ENCODE data around the gene TMTC1. TPM values are rescaled to one million over a fixed set of nuclear protein-coding genes. Genes with fewer than 3 reads are reported as not detected.

TMTC1 gene
- total RNA-seq, 1 donor from 2014 or later, result 12.9 TPM

DNA sequence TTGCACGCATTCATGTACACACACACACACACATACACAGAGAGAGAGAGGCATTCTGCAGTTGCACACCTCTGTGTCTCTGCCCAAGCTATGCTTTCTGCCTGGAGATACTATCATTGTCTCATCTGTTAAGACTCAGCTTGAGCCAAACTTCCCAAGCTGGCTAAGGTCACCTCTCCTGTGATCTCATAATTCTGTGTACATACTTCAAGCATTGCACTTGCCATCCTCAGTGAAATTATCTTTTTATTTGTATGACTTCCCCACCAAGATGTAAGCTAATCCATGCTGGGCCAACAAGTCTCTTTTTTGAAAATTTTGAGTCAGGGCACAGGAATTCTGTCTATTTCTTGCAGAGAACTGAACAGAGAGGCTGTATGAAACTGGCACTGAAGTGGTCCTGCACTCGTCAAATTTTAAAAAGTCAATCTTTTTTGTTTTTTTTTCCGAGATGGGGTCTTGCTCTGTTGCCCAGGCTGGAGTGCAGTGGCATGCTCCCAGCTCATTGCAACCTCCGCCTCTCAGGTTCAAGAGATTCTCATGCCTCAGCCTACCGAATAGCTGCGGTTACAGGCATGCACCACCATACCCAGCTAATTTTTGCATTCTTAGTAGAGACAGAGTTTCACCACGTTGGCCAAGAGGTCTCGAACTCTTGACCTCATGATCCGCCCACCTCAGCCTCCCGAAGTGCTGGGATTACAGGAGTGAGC, 44.3 kb downstream of the TMTC1 start:
- DNase-seq, result no peak

DNA sequence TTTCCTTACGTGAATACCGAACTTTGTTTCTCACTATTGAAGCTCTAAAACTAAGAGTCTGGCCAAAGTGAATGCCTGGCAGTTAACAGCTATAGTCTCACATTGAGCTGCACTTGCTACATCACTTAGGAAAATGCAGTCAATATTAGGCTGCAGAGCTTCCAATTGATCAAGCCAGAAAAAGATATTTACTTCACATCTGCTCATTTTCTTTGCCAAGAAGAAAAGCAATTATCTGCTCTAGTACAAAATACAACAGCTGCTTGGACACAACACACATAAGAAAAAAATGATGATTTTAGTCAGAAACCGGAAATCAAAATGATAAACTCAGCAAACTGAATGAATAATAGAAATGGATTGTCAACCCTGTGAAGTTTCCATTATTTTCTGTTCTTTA, 45.4 kb downstream of the TMTC1 start:
- no peak for DNase-seq

DNA sequence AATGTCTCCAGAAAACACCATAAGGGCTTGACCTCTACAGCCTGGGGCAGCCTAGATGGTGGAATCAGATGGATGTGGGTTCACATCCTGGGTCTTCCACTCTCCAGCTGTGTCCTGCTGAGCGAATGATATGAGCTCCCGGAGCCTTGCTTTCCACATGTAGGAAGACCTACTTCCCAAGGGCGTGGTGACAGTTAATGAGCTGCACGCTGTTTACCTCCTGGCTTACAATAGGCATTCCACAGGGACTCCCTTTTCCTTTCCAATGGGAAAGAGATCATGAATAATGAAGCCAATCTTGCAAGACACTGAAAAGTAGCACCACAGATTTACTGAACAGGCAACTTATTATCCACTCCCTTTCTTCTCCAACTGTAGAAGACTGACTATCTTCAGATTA, 46.1 kb downstream of the TMTC1 start:
- no peak for DNase-seq

DNA sequence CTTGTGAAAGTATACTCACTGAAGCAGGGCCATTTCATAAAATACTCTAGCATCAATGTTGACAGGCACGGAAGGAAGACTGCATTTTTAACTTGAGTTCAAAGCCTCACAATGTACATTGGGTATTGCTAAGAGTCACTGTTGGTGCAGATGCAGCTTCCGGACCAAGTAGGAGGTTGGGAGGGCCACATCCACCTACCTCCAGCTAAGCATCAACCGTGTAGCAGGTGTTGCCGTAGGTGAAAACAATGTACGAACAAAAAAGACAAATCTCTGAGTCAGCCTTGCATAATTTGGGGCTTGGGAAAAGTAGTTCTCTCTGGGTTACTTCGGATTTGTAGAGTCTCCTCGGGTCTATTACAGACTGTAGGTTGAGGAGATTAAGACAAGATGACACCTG, 48.1 kb downstream of the TMTC1 start:
- DNase-seq, result no peak

DNA sequence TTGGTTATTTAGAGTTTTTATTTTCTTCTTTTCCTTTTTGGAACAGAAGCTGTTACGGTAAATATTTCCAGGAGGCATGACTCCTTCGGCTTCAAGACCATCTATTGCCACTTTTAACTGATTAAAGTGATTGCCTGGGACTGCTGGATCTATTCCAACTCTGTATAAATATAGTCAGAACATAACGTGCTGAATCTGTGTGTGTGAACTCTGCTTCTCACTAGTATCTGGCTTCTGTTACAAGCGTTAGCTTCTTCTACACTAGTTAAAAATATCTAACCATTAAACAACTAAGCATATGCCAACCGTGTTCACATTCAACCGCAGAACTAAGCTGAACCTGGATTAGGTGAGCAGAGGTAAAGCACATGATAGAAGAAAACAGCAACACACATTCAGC, 49.0 kb downstream of the TMTC1 start:
- no peak for DNase-seq

DNA sequence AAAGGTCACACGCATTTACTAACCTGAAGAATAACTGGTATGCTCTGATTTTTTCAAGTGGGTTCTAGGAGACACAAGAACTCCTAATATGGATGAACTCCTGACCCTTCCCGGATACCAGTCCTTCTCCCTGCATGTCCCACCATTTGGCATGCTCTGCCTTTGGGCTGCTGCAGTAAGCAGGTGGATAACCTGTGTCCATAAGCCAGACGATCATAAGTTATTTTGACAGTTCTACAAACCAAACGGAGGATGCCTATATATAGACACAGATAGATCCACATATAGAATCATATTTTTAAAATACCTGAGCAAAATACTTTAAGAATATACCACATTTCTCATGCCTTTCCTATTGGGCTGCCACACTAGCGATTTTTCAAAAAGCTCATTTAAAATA, 49.4 kb downstream of the TMTC1 start:
- DNase-seq, result no peak

DNA sequence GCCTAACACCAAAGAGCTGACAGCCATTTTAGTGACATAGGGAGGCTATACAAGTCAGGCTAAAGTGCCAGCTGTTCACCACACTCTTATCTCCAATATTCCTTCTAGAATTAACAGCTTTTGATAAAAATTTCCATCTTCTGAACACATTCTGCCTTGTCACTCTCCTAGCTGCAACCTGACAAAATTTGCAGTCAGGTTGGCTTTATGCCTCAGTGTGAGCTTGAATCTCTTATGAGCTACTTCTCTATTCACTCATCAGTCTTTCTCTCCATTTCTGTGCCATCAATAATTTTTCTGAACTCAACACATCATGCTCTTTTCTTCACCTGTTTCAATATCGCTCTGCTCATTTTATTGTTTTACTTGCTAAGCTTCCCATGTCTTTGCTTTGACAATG, 50.2 kb downstream of the TMTC1 start:
- DNase-seq, result no peak

DNA sequence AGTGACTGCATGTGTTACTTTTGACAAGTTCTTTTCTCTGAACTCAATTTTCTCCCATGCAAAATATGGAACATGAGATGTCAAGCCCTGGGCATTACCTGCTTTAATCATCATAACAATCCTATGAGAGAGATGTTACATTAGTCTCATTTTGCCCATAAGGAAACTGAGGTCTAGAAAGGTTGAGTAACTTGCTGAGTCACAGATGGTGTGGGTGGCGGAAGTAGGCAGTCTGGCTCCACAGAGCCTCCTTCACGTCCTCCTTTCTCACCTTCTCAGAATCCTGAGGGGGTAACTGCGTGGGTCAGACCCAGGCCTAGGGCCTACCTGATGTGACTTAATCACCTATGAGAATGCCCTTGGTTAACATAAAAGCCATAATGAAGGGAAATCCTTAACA, 50.7 kb downstream of the TMTC1 start:
- peak; percentile 19 for DNase-seq

DNA sequence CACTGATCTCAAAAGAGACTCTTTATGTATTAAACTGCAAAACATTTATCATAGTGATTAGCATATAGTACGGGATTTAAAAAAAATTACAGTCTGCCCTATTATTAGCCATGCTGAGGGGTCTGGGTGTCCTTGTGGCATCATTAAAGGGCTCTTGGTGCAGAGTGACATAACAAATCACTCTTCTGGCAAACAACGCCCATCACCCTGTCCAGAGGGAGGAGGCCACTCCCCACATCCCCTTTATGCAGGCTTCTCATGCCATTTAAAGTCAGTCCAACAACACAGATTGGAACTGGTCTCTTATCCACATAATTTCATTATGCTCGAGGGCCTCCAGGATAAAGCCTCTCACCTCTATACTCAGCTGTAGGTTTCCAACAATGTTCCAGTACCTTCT, 51.1 kb downstream of the TMTC1 start:
- no peak for DNase-seq

DNA sequence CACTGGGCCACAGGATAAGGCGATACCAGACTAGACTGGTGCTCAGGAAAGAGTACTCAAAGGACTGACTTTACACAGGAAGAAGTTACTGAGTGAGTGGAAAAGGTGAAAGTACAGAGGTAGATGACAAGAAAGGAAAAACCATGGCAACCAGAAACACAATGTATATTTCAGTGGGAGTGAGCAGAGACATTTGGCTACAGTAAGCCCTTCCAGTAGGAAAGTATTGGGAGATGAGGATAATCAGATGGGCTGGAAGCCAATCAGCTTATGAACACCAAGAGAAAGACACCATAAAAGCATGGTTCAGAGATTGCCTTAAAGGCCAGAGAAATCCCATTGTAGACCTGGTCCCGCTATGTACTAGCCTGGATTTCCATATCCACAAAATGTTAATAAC, 51.6 kb downstream of the TMTC1 start:
- DNase-seq, result peak; percentile 66

DNA sequence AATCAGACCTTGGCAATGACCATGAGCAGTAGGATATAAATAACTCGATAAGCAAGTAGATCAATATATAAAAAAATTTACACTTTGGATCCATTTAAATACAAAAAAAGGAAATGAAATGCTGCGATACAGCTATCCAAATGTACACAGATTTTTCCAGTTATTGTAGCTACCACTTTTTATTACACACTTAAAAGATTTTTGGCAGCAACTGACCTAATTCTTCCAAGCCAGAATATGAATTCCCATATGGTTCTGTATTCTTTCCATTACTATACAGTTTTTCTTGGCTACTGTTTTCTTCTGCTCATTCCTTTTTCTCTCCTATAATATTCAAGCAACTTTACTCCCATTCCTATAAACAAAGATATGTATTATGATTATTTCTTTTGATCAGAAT, 52.2 kb downstream of the TMTC1 start:
- DNase-seq, result no peak

DNA sequence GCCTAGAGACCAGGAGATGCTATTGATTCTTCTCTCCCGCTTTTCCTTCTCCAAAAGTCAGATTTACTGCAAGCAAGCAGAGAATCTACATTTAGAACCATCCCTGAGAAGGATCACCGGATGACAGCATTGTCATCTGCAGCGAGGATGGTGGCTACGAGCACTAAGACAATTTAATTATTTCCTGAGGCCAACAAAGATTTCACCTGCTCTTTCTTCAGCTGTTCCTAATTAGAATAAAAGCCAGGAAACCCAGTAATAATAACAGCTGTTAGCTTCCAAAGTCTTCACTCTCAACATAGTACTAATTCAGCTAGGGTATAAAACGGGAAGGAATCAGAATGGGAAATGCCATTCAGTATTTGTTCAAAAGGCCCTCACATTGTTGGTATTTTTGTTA, 53.3 kb downstream of the TMTC1 start:
- DNase-seq, result no peak

DNA sequence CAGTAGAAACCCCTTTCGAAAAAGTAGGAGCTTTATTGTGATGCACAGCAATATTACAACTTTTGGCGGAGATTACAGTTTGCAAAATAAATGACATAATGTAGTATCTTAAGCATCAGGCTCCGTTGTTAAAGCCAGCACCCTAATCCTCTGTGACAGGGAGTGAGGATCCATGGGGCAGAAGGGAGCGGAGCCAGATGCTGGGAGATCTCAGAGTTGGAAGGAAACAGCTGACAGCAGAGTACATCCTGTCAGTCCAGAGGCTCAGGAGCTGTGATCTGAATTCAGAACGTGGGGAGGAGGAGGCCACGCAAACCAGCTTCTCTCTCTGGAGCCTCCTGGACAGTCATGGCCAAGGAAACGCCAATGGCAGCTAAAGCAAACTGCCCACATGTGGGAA, 55.7 kb downstream of the TMTC1 start:
- peak; percentile 28 for DNase-seq

DNA sequence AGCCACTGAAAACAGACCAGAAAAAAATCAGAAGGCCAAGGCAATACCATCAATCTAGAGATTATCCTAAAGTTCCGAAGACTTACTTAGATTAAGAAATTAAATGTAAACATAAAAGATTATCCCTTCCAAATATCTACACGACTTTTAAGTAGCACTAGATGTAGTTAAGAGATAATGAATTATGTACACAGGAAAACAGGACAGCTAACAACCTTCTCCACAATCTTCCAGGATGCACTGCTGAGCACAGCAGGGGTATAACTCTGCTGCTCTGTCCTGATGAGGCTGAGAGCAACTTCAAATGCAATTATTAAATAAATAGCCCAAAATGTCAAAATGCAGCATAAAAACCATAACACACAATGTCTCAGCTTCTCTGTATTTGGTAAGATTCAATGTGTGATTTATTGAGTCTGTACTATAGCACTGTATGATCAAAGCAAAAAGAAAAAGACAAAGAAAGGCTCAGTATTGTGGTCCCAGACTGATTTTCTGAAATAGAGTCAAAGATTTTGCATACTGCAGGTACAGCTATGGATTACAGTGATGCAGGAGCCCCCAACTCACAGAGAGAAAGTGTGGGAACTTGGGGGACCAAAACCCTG, 56.9 kb downstream of the TMTC1 start:
- no peak for DNase-seq

DNA sequence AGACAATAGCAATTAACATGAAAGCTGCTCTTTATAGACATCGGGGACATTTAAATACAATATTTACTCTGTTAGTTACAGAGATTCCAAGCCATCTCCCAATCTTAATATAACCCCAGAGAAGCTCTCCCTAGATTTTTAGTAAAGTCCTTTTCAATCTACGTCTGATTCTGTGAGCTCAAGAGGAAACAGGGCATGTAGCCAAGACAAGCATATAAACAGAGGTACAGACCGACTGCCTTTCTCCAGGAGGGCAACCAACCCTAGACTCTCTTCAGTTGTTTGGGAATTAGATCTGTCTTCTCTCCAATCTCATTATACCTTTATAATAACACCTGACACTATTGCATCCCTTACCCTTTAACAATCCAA, 57.4 kb downstream of the TMTC1 start:
- peak; percentile 71 for DNase-seq

DNA sequence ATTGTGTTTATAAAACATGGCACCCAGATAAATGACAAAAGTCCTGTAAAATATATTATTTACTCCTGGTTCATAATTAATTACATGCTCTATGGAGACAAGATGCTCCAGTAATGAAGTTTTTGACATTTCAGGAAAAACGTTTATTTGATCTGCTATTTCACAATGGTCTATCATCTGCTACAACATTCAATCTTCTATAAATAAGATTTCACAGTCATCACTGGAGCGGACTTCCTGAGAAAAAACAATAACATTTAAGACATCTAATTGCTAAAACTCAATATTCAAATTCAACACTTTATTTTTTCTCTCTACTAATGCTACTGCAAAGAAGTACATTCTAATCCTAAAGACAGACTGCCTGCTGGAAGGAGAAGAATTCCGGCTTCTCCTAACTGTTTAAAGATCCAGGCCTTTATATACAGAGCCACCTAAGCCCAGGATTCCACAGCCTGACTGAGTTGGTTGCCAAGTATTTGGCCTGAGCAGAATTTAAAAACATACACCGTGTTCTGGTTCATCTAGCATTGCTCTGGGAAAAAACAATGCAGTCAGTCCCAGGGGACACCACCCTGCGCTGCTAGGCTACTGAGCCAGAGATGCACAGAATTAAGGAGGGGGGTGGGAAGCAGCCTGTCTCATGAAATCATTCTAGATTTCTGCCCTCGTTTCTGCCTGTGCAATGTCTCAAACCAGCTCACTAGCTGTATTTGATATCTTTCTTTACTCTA, 58.0 kb downstream of the TMTC1 start:
- peak; percentile 81 for DNase-seq

DNA sequence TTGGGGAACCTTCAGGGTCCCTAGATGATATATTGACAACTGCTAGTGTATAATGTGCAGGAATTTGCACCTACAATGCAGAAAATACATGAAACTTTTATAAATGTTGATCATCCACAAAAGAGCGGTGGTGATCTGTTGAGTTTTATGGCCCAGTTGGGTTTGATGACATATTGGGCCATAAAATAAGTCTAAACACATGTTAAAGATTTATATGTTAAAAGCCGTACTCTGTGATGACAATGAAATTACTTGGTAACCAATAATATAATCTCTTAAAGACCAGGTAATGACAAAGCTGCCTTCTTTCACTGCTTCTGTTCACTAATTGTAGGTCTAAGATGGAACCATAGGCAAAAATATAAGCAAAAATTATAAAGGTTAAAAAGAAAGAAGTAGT, 61.6 kb downstream of the TMTC1 start:
- no peak for DNase-seq

DNA sequence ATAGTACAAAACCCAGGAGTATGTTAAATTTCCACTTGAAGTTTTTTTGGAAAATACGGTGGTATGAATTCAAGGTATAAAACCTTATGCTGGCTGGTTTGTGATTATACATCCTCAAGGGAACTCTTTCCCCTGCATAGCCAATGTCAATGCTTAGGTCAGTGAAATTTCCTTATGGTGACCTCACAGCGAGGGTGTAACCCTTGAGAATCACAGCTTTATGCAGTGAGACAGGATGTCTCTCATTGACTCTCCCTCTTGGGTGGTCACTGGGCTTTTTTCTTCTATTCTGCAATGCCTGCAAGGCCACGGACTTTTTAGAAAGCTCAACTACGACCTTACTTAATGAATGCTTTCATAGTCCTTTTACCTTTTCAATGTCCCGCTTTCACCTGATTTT, 64.4 kb downstream of the TMTC1 start:
- DNase-seq, result no peak

DNA sequence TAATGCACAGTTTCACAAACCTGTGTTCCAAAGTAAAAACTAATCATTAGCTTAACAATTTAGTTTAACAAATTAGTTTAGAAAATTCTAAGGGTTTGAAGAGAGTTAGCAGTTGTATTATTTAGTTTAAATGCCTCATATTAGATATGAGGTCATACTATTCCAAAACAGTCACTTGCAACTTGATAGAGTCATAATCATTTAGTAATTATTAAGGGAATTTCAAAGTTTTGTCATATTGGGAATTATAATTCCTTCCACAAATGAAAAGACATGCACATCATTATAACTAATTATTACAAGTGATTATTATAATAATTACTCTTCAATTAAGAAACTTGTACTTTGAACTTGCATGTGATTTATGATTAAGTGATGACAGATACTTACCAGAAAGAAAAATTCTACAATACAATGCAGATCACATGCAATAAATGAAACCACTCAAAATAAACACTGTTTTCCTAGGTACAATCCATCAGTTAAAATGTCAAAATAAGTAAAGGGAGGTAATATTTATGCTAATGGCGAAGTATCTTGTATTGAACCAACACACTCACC, 66.1 kb downstream of the TMTC1 start:
- no peak for DNase-seq

DNA sequence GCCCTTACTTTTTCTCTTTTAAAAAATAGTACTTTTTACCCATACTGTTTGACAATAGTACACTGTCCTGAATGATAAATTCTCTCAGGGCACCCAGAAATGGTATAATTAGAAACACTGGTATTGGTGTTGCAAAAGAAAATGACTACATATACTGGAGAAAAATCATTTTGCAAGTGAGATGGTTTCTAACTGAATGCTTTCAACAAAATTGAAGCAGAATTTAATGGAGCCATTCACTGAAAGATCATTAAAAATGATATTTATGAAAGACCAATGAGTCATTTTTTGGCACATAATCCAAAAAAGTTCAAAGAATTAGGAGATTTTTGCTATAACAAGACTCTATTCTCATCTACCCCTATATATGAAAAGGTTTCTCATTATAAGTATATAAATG, 68.8 kb downstream of the TMTC1 start:
- DNase-seq, result no peak

DNA sequence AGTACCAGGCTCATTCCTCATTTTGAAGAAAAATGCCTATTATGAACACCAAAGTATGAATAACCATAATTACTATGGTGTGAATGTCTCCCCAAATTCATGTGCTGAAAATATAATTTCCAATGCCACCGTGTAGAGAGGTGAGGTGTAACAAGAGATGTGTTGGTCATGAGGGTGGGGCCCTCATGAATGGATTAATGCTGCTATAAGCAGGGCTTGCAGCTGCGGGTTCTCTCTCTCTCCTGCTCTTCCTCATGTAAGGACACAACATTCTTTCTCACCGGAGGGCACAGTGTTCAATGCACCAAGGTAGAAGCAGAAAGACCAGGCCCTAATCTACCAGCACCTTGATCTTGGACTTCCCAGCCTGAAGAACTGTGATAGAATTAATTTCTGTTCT, 70.0 kb downstream of the TMTC1 start:
- no peak for DNase-seq

DNA sequence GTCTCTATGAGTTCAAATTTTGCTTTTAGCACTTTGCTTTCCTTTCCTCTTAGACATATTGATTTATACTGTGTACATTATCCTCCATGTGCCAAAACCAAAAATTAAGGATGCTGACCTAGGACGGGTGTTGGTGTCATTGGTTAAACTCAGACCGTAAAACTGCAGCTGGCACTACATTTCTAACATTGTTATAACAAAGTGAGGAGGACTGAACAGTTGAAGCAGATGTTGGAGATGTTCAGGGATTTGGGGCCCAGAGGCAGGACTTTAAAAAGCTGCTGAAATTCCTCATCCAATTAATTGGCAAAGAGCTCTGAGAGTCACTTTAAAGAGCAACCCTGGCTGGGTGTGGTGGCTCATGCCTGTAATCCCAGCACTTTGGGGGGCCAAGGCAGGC, 72.4 kb downstream of the TMTC1 start:
- no peak for DNase-seq

DNA sequence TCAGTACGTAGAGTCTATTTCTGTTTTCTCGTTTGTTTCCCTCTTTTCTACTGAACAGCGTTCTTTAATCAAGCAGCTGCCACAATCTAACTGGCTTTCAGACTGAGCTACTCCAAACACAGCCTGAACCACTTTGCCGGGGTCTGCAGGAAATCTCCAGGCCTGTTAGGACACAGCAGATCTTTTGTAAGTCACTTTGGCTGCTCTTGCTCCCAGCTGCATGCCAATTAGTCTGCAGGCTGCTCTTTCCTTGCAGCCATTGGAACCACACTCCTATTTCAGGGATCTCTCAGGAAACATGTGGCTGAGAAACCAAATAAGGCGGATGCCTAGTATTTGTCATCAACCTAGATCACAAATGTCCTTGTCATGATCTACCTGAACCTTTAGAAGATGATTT, 73.6 kb downstream of the TMTC1 start:
- DNase-seq, result no peak

DNA sequence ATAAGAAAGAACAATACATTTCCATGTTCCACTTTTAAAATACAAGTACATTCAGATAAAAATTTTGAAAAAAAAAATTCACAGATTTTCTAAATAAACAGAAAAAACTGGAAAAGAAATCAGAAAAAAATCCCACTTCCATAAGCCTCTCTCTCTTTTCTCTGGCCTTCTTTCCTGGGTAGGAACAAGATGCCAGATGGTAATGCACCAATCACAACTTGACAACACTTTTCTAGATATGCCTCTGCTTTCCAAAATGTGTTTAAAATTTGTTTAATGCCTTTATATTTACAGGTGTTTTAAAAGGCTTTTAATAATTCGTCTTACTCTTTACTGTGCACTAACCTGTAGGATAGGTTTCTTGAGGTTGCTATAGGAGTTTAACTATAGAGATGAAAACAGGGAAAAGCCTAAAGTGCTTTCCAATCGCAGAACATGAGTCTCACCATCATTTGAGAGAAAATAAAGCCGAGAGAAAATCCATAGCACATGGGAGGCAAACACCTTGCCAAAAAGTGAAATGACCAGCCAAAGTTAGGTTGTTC, 74.2 kb downstream of the TMTC1 start:
- DNase-seq, result no peak

Measured in dermis blood vessel endothelial cell (primary cell).